ENCODE results near the gene AMBRA1. TPM values are rescaled to one million over a fixed set of nuclear protein-coding genes. Genes with fewer than 3 reads are reported as not detected.

The AMBRA1 gene
- total RNA-seq, 1 donor from 2014 or later, result 45.3 TPM

- Mint-ChIP-seq H3K4me1 (ENCODE audit: low read depth) (peaks cover 24% of the 10 kb centered on the region), H3K27me3 (no peaks in the 10 kb centered on the region), H3K4me3 (ENCODE audit: low read depth) (no peak overlapping the region), H3K9me3 (ENCODE audit: low read depth) (no peaks in the 10 kb centered on the region), H3K36me3 (ENCODE audit: insufficient read depth) (no peaks in the 10 kb centered on the region), H3K27ac (peak overlapping the region; percentile 88)
- DNase-seq (ENCODE audit: low spot score, unreplicated experiment), result peak; percentile 55
- TF ChIP-seq CTCF (IDR thresholded peaks at IDR 0.05; ENCODE audit: unreplicated experiment), result peak; percentile 79
Measured at GRCh38 chr11:46352063-46352841, 241.6 kb downstream of the AMBRA1 start.

GRCh38 chr11:46351606-46352005 lies 242.2 kb downstream of the AMBRA1 start:
- no peak for DNase-seq (ENCODE audit: low spot score, unreplicated experiment)
- no peak for TF ChIP-seq CTCF (IDR thresholded peaks at IDR 0.05; ENCODE audit: unreplicated experiment)
- no peaks in the 10 kb centered on the region for H3K36me3 Mint-ChIP-seq (ENCODE audit: insufficient read depth)
- H3K9me3 Mint-ChIP-seq (ENCODE audit: low read depth), result no peaks in the 10 kb centered on the region
- peaks cover 22% of the 10 kb centered on the region for H3K4me1 Mint-ChIP-seq (ENCODE audit: low read depth)
- no peak overlapping the region for H3K27ac Mint-ChIP-seq
- no peak overlapping the region for H3K4me3 Mint-ChIP-seq (ENCODE audit: low read depth)
- peaks cover 4% of the 10 kb centered on the region for H3K27me3 Mint-ChIP-seq

- TF ChIP-seq CTCF (IDR thresholded peaks at IDR 0.05; ENCODE audit: unreplicated experiment), result no peak
- peaks cover 8% of the 10 kb centered on the region for H3K27me3 Mint-ChIP-seq
- no peak for DNase-seq (ENCODE audit: low spot score, unreplicated experiment)
- no peaks in the 10 kb centered on the region for H3K36me3 Mint-ChIP-seq (ENCODE audit: insufficient read depth)
- no peaks in the 10 kb centered on the region for H3K9me3 Mint-ChIP-seq (ENCODE audit: low read depth)
- peaks cover 22% of the 10 kb centered on the region for H3K4me1 Mint-ChIP-seq (ENCODE audit: low read depth)
- H3K4me3 Mint-ChIP-seq (ENCODE audit: low read depth), result no peak overlapping the region
- no peak overlapping the region for H3K27ac Mint-ChIP-seq
Measured at GRCh38 chr11:46351148-46351547, 242.7 kb downstream of the AMBRA1 start.

GRCh38 chr11:46350695-46351094 lies 243.1 kb downstream of the AMBRA1 start:
- H3K4me1 Mint-ChIP-seq (ENCODE audit: low read depth), result peaks cover 22% of the 10 kb centered on the region

More at GRCh38 chr11:46350695-46351094, 243.1 kb downstream of the AMBRA1 start:
- TF ChIP-seq CTCF (IDR thresholded peaks at IDR 0.05; ENCODE audit: unreplicated experiment), result no peak
- Mint-ChIP-seq H3K27ac (no peak overlapping the region), H3K9me3 (ENCODE audit: low read depth) (no peaks in the 10 kb centered on the region), H3K36me3 (ENCODE audit: insufficient read depth) (no peaks in the 10 kb centered on the region), H3K27me3 (peaks cover 11% of the 10 kb centered on the region), H3K4me3 (ENCODE audit: low read depth) (no peak overlapping the region)
- no peak for DNase-seq (ENCODE audit: low spot score, unreplicated experiment)

All from progenitor cell of endocrine pancreas (in vitro differentiated cells).